Ecto neural progenitor cell (in vitro differentiated cells): ENCODE results near the gene SNX12.
"Not testable (repeated sequence)": the region's sequence is repeated elsewhere in the genome, so short reads cannot be mapped to it uniquely, and the experiment has no call there.

Experiments used
- DNase-seq: peaks from one replicate; pipeline ENCODE4 v3.0.0-alpha.2; 2018; ENCODE audit warnings: low spot score

The SNX12 gene

DNA sequence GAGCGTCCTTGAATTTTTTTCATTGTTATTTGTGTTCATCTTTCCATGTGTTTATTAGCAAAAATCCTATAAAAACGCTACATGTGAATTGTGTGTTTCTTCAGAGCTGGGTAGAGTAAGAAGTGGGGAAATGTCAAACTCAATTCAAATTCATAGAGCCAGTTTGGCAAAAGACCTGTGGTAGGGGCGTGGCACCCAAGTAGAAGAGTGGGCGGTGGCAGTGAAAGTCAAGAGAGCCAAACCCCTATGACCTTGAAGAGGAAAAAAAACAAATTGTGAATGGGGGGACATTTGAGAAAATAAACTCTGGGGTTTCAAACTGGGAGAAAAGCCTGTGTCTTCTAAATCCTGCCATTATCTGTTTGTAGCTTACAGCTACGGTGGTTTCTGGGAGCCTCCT lies 23.1 kb upstream of the SNX12 start:
- DNase-seq = no peak

DNA sequence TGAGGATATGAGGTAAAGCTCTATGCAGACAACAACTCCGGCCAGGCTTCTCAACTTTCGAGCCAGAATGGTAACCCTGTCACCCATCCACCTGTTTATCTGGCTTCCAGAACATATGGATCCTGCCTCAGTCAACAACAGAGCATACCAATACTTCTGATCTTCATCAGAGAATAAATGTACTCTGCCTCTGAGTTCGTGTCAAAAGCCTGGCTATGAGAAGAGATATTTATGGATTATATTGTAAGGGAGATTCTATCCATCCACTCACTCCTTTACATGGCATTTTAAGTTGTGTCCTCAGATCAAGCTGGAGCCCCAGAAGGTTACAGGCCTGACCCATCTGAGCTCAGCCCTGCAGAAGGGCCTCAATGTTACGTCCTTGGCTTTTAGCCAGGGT lies 17.8 kb upstream of the SNX12 start:
- no peak for DNase-seq

DNA sequence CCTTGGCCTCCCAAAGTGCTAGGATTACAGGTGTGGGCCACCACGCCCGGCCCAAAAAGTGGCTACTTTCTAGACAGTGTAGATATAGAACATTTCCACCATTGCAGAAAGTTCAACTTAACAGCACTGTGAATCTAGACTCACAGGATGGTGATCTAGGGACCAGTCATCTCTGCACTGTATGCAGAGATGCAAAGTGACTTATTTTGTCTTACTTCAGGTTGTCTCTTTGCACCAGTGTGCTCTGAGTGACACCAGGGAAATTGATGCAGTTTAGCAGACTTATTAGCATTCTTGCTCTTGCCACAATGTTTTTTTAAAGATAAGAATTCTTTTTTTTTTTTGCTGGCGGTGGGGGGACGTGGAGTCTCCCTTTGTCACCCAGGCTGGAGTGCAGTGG lies 14.7 kb upstream of the SNX12 start:
- no peak for DNase-seq

GRCh38 chrX:71082124-71082647 lies 14.1 kb upstream of the SNX12 start:
- no peak for DNase-seq

DNA sequence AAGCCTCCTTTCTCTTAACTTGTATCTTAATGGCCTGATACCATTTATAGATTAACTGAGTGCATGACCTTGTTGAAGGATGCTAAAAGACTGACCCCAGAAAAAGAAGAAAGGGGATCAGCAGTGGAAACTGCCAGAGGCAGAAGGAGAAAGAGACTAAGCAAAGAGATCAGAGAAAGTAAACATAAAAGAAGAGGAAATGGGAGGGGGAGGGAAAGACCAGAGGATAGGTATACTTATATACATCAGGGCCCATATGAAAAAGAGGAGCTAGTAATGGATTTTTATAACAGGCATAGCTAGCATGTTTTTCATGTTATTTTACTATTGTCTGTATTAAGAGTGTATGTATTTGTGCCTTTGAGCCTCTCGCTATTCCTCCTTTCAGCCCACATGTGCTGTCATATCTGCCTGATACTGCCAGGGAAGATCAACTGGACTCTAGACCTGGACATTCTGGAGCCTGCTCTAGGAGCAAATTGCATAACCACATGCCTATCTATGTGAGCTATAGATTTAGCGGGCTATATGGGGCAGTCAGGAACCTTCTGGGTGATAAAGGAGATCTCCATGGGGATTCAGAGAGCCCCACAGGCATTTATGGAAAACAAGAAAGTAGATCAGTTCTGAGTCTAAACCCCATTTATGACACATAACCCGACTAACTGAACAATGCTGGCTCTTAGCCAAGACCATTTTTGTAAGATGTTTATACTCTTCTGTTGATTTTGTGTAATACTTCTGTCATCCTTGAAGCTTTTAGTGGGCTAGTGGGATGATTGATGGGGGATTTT lies 13.4 kb upstream of the SNX12 start:
- no peak for DNase-seq

DNA sequence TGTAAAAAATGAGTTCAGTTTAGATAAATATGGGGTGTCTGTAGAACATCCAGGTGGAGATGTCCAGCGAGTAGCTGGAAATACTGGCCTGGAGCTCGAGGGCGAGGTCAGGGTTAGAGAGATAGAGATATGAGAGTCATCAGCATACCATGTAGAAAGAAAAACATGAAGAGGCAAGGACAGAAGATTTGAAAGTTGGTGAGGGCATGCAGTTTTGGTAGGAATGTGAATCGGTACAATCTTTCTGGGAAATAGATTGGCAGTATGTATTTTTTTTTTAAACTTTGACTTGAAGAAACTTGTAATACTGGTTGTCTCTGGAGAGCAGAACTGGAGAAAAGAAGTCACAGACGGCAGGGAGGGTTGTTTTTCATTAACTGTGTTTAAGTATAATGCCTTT lies 2.4 kb upstream of the SNX12 start:
- no peak for DNase-seq

DNA sequence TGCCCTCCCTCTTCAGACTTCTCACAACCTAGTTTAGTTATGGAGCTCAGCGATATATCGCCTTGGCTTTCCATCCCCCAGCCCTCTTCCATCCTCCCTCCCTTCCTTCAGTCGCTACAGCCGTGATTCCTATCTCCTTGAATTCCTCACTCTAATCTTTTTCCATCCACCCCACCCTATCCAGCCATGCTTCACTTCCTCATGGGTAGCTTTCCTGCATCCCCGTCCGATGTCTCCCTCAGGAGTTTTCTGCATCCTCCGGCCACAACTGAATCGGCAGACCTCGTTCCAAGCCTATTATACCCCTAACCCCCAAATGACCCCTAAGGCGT lies 456 bp downstream of the SNX12 start:
- no peak for DNase-seq

GRCh38 chrX:71067089-71067488 lies 1.0 kb downstream of the SNX12 start:
- DNase-seq = no peak

GRCh38 chrX:71060127-71060526 lies 8.0 kb downstream of the SNX12 start:
- DNase-seq = no peak

GRCh38 chrX:71057848-71058530 lies 10.1 kb downstream of the SNX12 start:
- DNase-seq = no peak

GRCh38 chrX:71056867-71057266 lies 11.3 kb downstream of the SNX12 start:
- DNase-seq = no peak

- peak; percentile 82 for DNase-seq
These were observed 14.9 kb downstream of the SNX12 start for GRCh38 chrX:71053217-71053621.

DNA sequence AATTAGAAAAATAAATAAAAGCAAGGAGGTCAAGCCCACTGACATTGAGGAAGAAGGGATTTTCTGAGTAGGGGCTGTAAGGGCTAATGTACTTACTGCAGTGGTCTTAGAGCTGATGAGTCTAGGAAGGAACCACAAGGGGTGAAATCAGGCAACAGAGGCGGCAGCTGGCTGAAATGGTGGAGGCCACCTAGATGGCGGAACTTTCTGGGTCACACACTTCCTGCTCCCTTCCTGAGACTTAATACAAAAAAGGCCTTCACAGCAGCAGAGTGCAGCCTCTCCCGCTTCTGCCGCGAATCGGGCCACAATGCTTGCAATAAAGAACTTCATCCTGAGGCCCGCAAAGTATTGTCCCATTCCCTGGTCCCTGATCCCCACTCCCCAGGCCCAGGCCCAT lies 15.4 kb downstream of the SNX12 start:
- DNase-seq = no peak

DNA sequence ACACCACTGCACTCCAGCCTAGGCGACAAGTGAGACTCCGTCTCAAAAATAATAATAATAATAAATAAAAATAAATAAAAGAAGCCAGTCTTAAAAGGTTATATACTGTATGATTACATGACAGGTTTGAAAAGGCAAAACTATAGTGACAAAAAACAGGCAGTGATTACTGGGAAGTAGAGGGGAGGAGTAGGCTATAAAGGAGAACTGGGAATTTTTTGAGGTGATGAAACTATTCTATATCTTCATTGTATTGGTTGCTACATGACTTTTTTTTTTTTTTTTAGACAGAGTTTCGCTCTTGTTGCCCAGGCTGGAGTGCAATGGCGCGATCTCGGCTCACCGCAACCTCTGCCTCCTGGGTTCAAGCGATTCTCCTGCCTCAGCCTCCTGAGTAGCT lies 20.2 kb downstream of the SNX12 start:
- not testable (repeated sequence) for DNase-seq

GRCh38 chrX:71017396-71017939 lies 50.7 kb downstream of the SNX12 start:
- no peak for DNase-seq
